Stimulated activated CD4-positive, alpha-beta T cell treated with anti-CD3 and anti-CD28 coated beads, Interleukin-2, amount 100 ng/mL, for 24 hours (primary cell): Measurements from ENCODE around the gene GCLC.
A peak's percentile ranks its signal among the peaks of the same experiment; 100 is the strongest.
"Not testable (repeated sequence)": the region's sequence is repeated elsewhere in the genome, so short reads cannot be mapped to it uniquely, and the experiment has no call there.

ENCODE experiments used
- DNase-seq, 2 donors: peaks; one replicate each; pipeline ENCODE4 v3.0.0-alpha.2; 2020

The GCLC gene

GRCh38 chr6:53556986-53557715 is 12.2 kb upstream of the GCLC start:
- no peak for DNase-seq

- not testable (repeated sequence) for DNase-seq
Measured at GRCh38 chr6:53553600-53553999, 8.7 kb upstream of the GCLC start.

- DNase-seq = not testable (repeated sequence)
Measured at GRCh38 chr6:53551681-53552080, 6.8 kb upstream of the GCLC start.

GRCh38 chr6:53547811-53548496 is 3.1 kb upstream of the GCLC start:
- DNase-seq = peak; percentile 94 to 95

- no peak for DNase-seq
Measured at GRCh38 chr6:53547166-53547810, 2.4 kb upstream of the GCLC start.

- DNase-seq = no peak
Measured at GRCh38 chr6:53546281-53546680, 1.4 kb upstream of the GCLC start.

GRCh38 chr6:53544217-53544469 is 758 bp downstream of the GCLC start:
- peak in 1 of 2 donors; percentile 28 for DNase-seq

- DNase-seq = no peak
Measured at GRCh38 chr6:53543359-53544216, 1.3 kb downstream of the GCLC start.

- no peak for DNase-seq
Measured at GRCh38 chr6:53541900-53542299, 3.0 kb downstream of the GCLC start.

- DNase-seq = no peak
Measured at GRCh38 chr6:53540129-53540692, 4.7 kb downstream of the GCLC start.

GRCh38 chr6:53539561-53539960 is 5.3 kb downstream of the GCLC start:
- no peak for DNase-seq

- DNase-seq = no peak
Measured at GRCh38 chr6:53536561-53536960, 8.3 kb downstream of the GCLC start.

GRCh38 chr6:53532942-53533341 is 12.0 kb downstream of the GCLC start:
- DNase-seq = no peak

GRCh38 chr6:53532061-53532797 is 12.7 kb downstream of the GCLC start:
- DNase-seq = no peak

- DNase-seq = no peak
Measured at GRCh38 chr6:53530780-53531386, 14.0 kb downstream of the GCLC start.

- DNase-seq = no peak
Measured at GRCh38 chr6:53530346-53530745, 14.6 kb downstream of the GCLC start.

- no peak for DNase-seq
Measured at GRCh38 chr6:53529324-53530036, 15.4 kb downstream of the GCLC start.

GRCh38 chr6:53528107-53528506 is 16.8 kb downstream of the GCLC start:
- no peak for DNase-seq

GRCh38 chr6:53527249-53527765 is 17.6 kb downstream of the GCLC start:
- DNase-seq = no peak

GRCh38 chr6:53526000-53526399 is 18.9 kb downstream of the GCLC start:
- DNase-seq = no peak

- DNase-seq = no peak
Measured at GRCh38 chr6:53524455-53524815, 20.5 kb downstream of the GCLC start.
